Measurements from ENCODE around the gene IGIP.
"Not testable (repeated sequence)": the region's sequence is repeated elsewhere in the genome, so short reads cannot be mapped to it uniquely, and the experiment has no call there.

The IGIP gene

GRCh38 chr5:140153905-140154304 is 28.2 kb downstream of the IGIP start:
- Histone ChIP-seq H3K4me3 (ENCODE audit: low read length) (no peak overlapping the region; the same call in 1 of the 2 replicates), H3K9ac (ENCODE audit: low read depth, low read length) (no peak overlapping the region), H3K4me1 (ENCODE audit: insufficient read depth, low read length) (peaks cover 24% of the 10 kb centered on the region), H3K27ac (ENCODE audit: low read depth, low read length) (no peak overlapping the region), H3K27me3 (ENCODE audit: insufficient read depth, low read length) (peaks cover 26% of the 10 kb centered on the region), H3K36me3 (ENCODE audit: insufficient read depth, low read length) (no peaks in the 10 kb centered on the region), H3K9me3 (ENCODE audit: insufficient read depth, low read depth, low read length) (no peaks in the 10 kb centered on the region)
- 41% methylated on average over 8 of the region's 8 CpGs for WGBS

- not testable (repeated sequence) for H3K9me3 ChIP-seq (ENCODE audit: insufficient read depth, low read depth, low read length); H3K4me3 ChIP-seq (ENCODE audit: low read length); H3K9ac ChIP-seq (ENCODE audit: low read depth, low read length); H3K36me3 ChIP-seq (ENCODE audit: insufficient read depth, low read length); H3K27ac ChIP-seq (ENCODE audit: low read depth, low read length)
- peaks cover 26% of the 10 kb centered on the region for H3K27me3 ChIP-seq (ENCODE audit: insufficient read depth, low read length)
- 92% methylated on average over 21 of the region's 21 CpGs for WGBS
- peaks cover 24% of the 10 kb centered on the region for H3K4me1 ChIP-seq (ENCODE audit: insufficient read depth, low read length)
These were observed 29.1 kb downstream of the IGIP start for GRCh38 chr5:140154710-140155381.

- peaks cover 26% of the 10 kb centered on the region for H3K27me3 ChIP-seq (ENCODE audit: insufficient read depth, low read length)
- H3K36me3 ChIP-seq (ENCODE audit: insufficient read depth, low read length): no peaks in the 10 kb centered on the region
- H3K9me3 ChIP-seq (ENCODE audit: insufficient read depth, low read depth, low read length): no peaks in the 10 kb centered on the region
- no peak overlapping the region for H3K9ac ChIP-seq (ENCODE audit: low read depth, low read length)
- H3K4me1 ChIP-seq (ENCODE audit: insufficient read depth, low read length): peaks cover 20% of the 10 kb centered on the region
- H3K4me3 ChIP-seq (ENCODE audit: low read length): peak overlapping the region; percentile 45
- WGBS: 6% methylated on average over 30 of the region's 30 CpGs
- H3K27ac ChIP-seq (ENCODE audit: low read depth, low read length): no peak overlapping the region
These were observed 31.5 kb downstream of the IGIP start for GRCh38 chr5:140157032-140157781.

GRCh38 chr5:140159014-140159927 is 33.5 kb downstream of the IGIP start:
- H3K4me3 ChIP-seq (ENCODE audit: low read length): no peak overlapping the region
- peaks cover 9% of the 10 kb centered on the region; the same call in 1 of the 2 replicates for H3K27me3 ChIP-seq (ENCODE audit: insufficient read depth, low read length)
- H3K9ac ChIP-seq (ENCODE audit: low read depth, low read length): no peak overlapping the region
- 84% methylated on average over 6 of the region's 7 CpGs for WGBS
- peaks cover 2% of the 10 kb centered on the region; the same call in 1 of the 2 replicates for H3K4me1 ChIP-seq (ENCODE audit: insufficient read depth, low read length)
- no peaks in the 10 kb centered on the region for H3K9me3 ChIP-seq (ENCODE audit: insufficient read depth, low read depth, low read length)
- no peaks in the 10 kb centered on the region for H3K36me3 ChIP-seq (ENCODE audit: insufficient read depth, low read length)
- no peak overlapping the region for H3K27ac ChIP-seq (ENCODE audit: low read depth, low read length)

- Histone ChIP-seq H3K27ac (ENCODE audit: low read depth, low read length) (no peak overlapping the region), H3K9ac (ENCODE audit: low read depth, low read length) (no peak overlapping the region), H3K9me3 (ENCODE audit: insufficient read depth, low read depth, low read length) (no peaks in the 10 kb centered on the region), H3K36me3 (ENCODE audit: insufficient read depth, low read length) (no peaks in the 10 kb centered on the region), H3K4me1 (ENCODE audit: insufficient read depth, low read length) (no peaks in the 10 kb centered on the region), H3K27me3 (ENCODE audit: insufficient read depth, low read length) (peaks cover 3% of the 10 kb centered on the region; the same call in 1 of the 2 replicates), H3K4me3 (ENCODE audit: low read length) (no peak overlapping the region)
- 91% methylated on average over 5 of the region's 5 CpGs for WGBS
These were observed 36.5 kb downstream of the IGIP start for GRCh38 chr5:140162275-140162674.

- Histone ChIP-seq H3K27me3 (ENCODE audit: insufficient read depth, low read length) (no peaks in the 10 kb centered on the region), H3K9ac (ENCODE audit: low read depth, low read length) (no peak overlapping the region), H3K27ac (ENCODE audit: low read depth, low read length) (no peak overlapping the region), H3K4me1 (ENCODE audit: insufficient read depth, low read length) (no peaks in the 10 kb centered on the region), H3K36me3 (ENCODE audit: insufficient read depth, low read length) (no peaks in the 10 kb centered on the region), H3K9me3 (ENCODE audit: insufficient read depth, low read depth, low read length) (no peaks in the 10 kb centered on the region), H3K4me3 (ENCODE audit: low read length) (no peak overlapping the region)
- WGBS: 86% methylated on average over 5 of the region's 5 CpGs
These were observed 37.0 kb downstream of the IGIP start for GRCh38 chr5:140162781-140163180.

- H3K27me3 ChIP-seq (ENCODE audit: insufficient read depth, low read length): no peaks in the 10 kb centered on the region
- H3K4me1 ChIP-seq (ENCODE audit: insufficient read depth, low read length): no peaks in the 10 kb centered on the region
- no peak overlapping the region for H3K9ac ChIP-seq (ENCODE audit: low read depth, low read length)
- no peaks in the 10 kb centered on the region for H3K9me3 ChIP-seq (ENCODE audit: insufficient read depth, low read depth, low read length)
- no peak overlapping the region for H3K4me3 ChIP-seq (ENCODE audit: low read length)
- H3K27ac ChIP-seq (ENCODE audit: low read depth, low read length): no peak overlapping the region
- WGBS: 80% methylated on average over 5 of the region's 5 CpGs
- H3K36me3 ChIP-seq (ENCODE audit: insufficient read depth, low read length): no peaks in the 10 kb centered on the region
These were observed 39.6 kb downstream of the IGIP start for GRCh38 chr5:140165101-140165922.

GRCh38 chr5:140165923-140166270 is 40.2 kb downstream of the IGIP start:
- Histone ChIP-seq H3K27ac (ENCODE audit: low read depth, low read length) (no peak overlapping the region), H3K27me3 (ENCODE audit: insufficient read depth, low read length) (no peaks in the 10 kb centered on the region), H3K36me3 (ENCODE audit: insufficient read depth, low read length) (no peaks in the 10 kb centered on the region), H3K4me1 (ENCODE audit: insufficient read depth, low read length) (no peaks in the 10 kb centered on the region), H3K4me3 (ENCODE audit: low read length) (no peak overlapping the region), H3K9ac (ENCODE audit: low read depth, low read length) (no peak overlapping the region), H3K9me3 (ENCODE audit: insufficient read depth, low read depth, low read length) (no peaks in the 10 kb centered on the region)
- WGBS: 69% methylated on average over 4 of the region's 4 CpGs

- Histone ChIP-seq H3K9ac (ENCODE audit: low read depth, low read length) (no peak overlapping the region), H3K4me1 (ENCODE audit: insufficient read depth, low read length) (no peaks in the 10 kb centered on the region), H3K9me3 (ENCODE audit: insufficient read depth, low read depth, low read length) (no peaks in the 10 kb centered on the region), H3K27ac (ENCODE audit: low read depth, low read length) (no peak overlapping the region), H3K36me3 (ENCODE audit: insufficient read depth, low read length) (no peaks in the 10 kb centered on the region), H3K27me3 (ENCODE audit: insufficient read depth, low read length) (no peaks in the 10 kb centered on the region), H3K4me3 (ENCODE audit: low read length) (no peak overlapping the region)
These were observed 41.2 kb downstream of the IGIP start for GRCh38 chr5:140166911-140167310.

GRCh38 chr5:140168371-140168770 is 42.6 kb downstream of the IGIP start:
- Histone ChIP-seq H3K27ac (ENCODE audit: low read depth, low read length) (no peak overlapping the region), H3K9ac (ENCODE audit: low read depth, low read length) (no peak overlapping the region), H3K4me1 (ENCODE audit: insufficient read depth, low read length) (no peaks in the 10 kb centered on the region), H3K9me3 (ENCODE audit: insufficient read depth, low read depth, low read length) (no peaks in the 10 kb centered on the region), H3K36me3 (ENCODE audit: insufficient read depth, low read length) (no peaks in the 10 kb centered on the region), H3K4me3 (ENCODE audit: low read length) (no peak overlapping the region), H3K27me3 (ENCODE audit: insufficient read depth, low read length) (no peaks in the 10 kb centered on the region; the same call in 1 of the 2 replicates)
- WGBS: 94% methylated on average over 1 of the region's 2 CpGs

All from HUES64 (cell line).